ENCODE measurements around the gene CTDP1.

Gene CTDP1

DNA sequence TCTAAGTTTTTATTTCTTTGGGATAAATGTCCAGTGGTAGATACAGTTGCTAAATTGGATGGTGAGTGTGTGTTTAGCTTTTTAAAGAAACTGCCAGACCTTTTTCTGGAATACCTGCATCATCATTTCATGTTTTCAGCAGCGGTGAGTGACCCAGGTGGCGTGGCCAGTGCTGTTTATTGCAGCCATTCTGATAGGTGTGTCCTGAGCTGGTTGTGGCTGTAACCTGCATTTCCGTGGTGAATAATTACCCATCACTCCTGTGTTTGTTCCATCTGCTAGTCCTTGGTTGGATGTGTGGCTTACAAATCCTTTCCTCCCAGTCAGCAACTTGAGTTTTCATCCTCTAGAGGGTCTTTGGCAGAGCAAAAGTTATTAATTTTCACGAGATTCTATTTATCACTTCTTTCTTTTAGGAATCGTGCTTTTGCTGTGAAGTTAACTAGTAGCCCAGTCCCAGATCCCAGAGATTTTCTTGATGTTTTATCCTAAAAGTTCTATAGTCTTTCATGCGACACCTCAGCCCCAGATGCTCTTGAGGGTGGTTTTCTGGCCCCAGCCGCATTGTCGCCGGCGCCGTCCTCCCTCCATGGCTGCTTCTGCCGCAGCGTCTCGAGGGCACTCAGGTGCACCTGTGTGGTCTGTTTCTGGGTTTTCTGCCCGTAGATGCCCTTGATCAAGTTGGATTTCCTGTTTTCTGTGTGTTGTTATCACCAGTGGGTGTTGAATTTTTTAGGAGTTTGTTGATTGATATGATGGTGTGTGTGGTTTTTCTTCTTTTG, 44.9 kb downstream of the CTDP1 start:
- H3K36me3 ChIP-seq (ENCODE audit: insufficient read depth, low read length) = peaks cover 54% of the 10 kb centered on the region; the same call in 1 of the 2 replicates
- no peaks in the 10 kb centered on the region; the same call in 1 of the 2 replicates for H3K79me2 ChIP-seq (ENCODE audit: insufficient read depth, low read length)

GRCh38 chr18:79725486-79725885, 45.9 kb downstream of the CTDP1 start:
- no peaks in the 10 kb centered on the region for H4K20me1 ChIP-seq (ENCODE audit: insufficient read depth, low read length, poor library complexity, severe bottlenecking)
- no peak overlapping the region for H3K4me2 ChIP-seq (ENCODE audit: low read depth, low read length, poor library complexity, severe bottlenecking)
- H3K9ac ChIP-seq (ENCODE audit: low read depth, low read length, poor library complexity, severe bottlenecking) = no peak overlapping the region
- no peak overlapping the region for H3K4me3 ChIP-seq (ENCODE audit: low read length, poor library complexity, severe bottlenecking)
- no peaks in the 10 kb centered on the region for H3K9me2 ChIP-seq (replicated peaks; ENCODE audit: low read depth, low read length)
- no peaks in the 10 kb centered on the region for H3F3A ChIP-seq (ENCODE audit: low read depth)
- TF ChIP-seq EZH2phosphoT487 (IDR thresholded peaks at IDR 0.05; ENCODE audit: borderline replicate concordance) (no peak), CTCF (conservative IDR thresholded peaks at IDR 0.05; ENCODE audit: low read length) (no peak)
- H3K79me2 ChIP-seq (ENCODE audit: insufficient read depth, low read length) = no peaks in the 10 kb centered on the region; the same call in 1 of the 2 replicates
- H3K4me1 ChIP-seq (ENCODE audit: insufficient read depth, low read length, poor library complexity, severe bottlenecking) = no peaks in the 10 kb centered on the region
- no peak overlapping the region for H2AFZ ChIP-seq (ENCODE audit: low read length)
- H3K36me3 ChIP-seq (ENCODE audit: insufficient read depth, low read length) = peaks cover 57% of the 10 kb centered on the region; the same call in 1 of the 2 replicates
- H3K9me3 ChIP-seq (ENCODE audit: insufficient read depth, low read depth, low read length) = no peaks in the 10 kb centered on the region
- H3K27me3 ChIP-seq (ENCODE audit: insufficient read depth, low read length, poor library complexity, severe bottlenecking) = no peaks in the 10 kb centered on the region

More for the DNA sequence above, 44.9 kb downstream of the CTDP1 start:
- H3K4me3 ChIP-seq (ENCODE audit: low read length, poor library complexity, severe bottlenecking) = no peak overlapping the region
- TF ChIP-seq CTCF (conservative IDR thresholded peaks at IDR 0.05; ENCODE audit: low read length) = no peak
- no peak for TF ChIP-seq EZH2phosphoT487 (IDR thresholded peaks at IDR 0.05; ENCODE audit: borderline replicate concordance)
- no peak overlapping the region for H2AFZ ChIP-seq (ENCODE audit: low read length)
- H4K20me1 ChIP-seq (ENCODE audit: insufficient read depth, low read length, poor library complexity, severe bottlenecking) = no peaks in the 10 kb centered on the region
- no peaks in the 10 kb centered on the region for H3K4me1 ChIP-seq (ENCODE audit: insufficient read depth, low read length, poor library complexity, severe bottlenecking)
- no peak overlapping the region for H3K4me2 ChIP-seq (ENCODE audit: low read depth, low read length, poor library complexity, severe bottlenecking)
- no peaks in the 10 kb centered on the region for H3K9me3 ChIP-seq (ENCODE audit: insufficient read depth, low read depth, low read length)
- H3F3A ChIP-seq (ENCODE audit: low read depth) = no peaks in the 10 kb centered on the region
- no peaks in the 10 kb centered on the region for H3K27me3 ChIP-seq (ENCODE audit: insufficient read depth, low read length, poor library complexity, severe bottlenecking)
- no peak overlapping the region for H3K9ac ChIP-seq (ENCODE audit: low read depth, low read length, poor library complexity, severe bottlenecking)
- H3K9me2 ChIP-seq (replicated peaks; ENCODE audit: low read depth, low read length) = no peaks in the 10 kb centered on the region

DNA sequence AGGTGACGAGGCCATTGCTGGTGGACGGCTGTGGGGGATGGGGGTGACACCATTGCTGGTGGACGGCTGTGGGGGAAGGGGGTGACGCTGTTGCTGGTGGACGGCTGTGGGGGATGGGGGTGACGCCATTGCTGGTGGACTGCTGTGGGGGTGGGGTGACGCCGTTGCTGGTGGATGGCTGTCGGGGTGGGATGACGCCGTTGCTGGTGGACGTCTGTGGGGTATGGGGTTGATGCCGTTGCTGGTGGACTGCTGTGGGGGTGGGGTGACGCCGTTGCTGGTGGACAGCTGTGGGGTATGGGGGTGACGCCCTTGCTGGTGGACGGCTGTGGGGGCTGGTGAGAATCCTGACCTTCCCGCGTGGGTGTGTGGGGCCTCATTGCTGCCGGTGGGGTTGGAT, 47.1 kb downstream of the CTDP1 start:
- no peak overlapping the region for H3K4me3 ChIP-seq (ENCODE audit: low read length, poor library complexity, severe bottlenecking)
- H4K20me1 ChIP-seq (ENCODE audit: insufficient read depth, low read length, poor library complexity, severe bottlenecking) = no peaks in the 10 kb centered on the region
- no peaks in the 10 kb centered on the region for H3K9me2 ChIP-seq (replicated peaks; ENCODE audit: low read depth, low read length)
- no peaks in the 10 kb centered on the region; the same call in 1 of the 2 replicates for H3K79me2 ChIP-seq (ENCODE audit: insufficient read depth, low read length)
- no peaks in the 10 kb centered on the region for H3K4me1 ChIP-seq (ENCODE audit: insufficient read depth, low read length, poor library complexity, severe bottlenecking)
- peaks cover 6% of the 10 kb centered on the region; the same call in 1 of the 2 replicates for H3K9me3 ChIP-seq (ENCODE audit: insufficient read depth, low read depth, low read length)
- no peaks in the 10 kb centered on the region for H3K27me3 ChIP-seq (ENCODE audit: insufficient read depth, low read length, poor library complexity, severe bottlenecking)
- no peak overlapping the region for H3K9ac ChIP-seq (ENCODE audit: low read depth, low read length, poor library complexity, severe bottlenecking)
- H2AFZ ChIP-seq (ENCODE audit: low read length) = no peak overlapping the region
- TF ChIP-seq EZH2phosphoT487 (IDR thresholded peaks at IDR 0.05; ENCODE audit: borderline replicate concordance) (no peak), CTCF (conservative IDR thresholded peaks at IDR 0.05; ENCODE audit: low read length) (no peak)
- no peaks in the 10 kb centered on the region for H3F3A ChIP-seq (ENCODE audit: low read depth)
- no peak overlapping the region for H3K4me2 ChIP-seq (ENCODE audit: low read depth, low read length, poor library complexity, severe bottlenecking)
- H3K36me3 ChIP-seq (ENCODE audit: insufficient read depth, low read length) = peaks cover 61% of the 10 kb centered on the region

Measured in Loucy (cell line).